Body of pancreas (tissue), 4 donors: ENCODE results near the gene SYNRG. TPM values are rescaled to one million over a fixed set of nuclear protein-coding genes. Genes with fewer than 3 reads are reported as not detected.

Experiments used
- ATAC-seq: fragments of 150-250 bp; one replicate; pipeline ENCODE4 v1.9.1; 2016
- DNase-seq, 4 donors: peaks; one replicate each; pipeline ENCODE4 v3.0.0-alpha.2; 2019
- H3K27ac ChIP-seq, 4 donors: fragments of 200-600 bp; sonication (generic); 1 replicate in 3 of 4; 2 replicates in 1 of 4; pipeline versions ENCODE4 v1.5.1 to v1.6.1; 2016 to 2019; ENCODE audit warnings: mild to moderate bottlenecking in 1 of 4, mixed read lengths in 1 of 4, moderate library complexity in 1 of 4
- H3K27me3 ChIP-seq, 2 donors: fragments of 200-600 bp; sonication (generic); one replicate each; pipeline ENCODE4 v1.6.0; 2016; ENCODE audit warnings: mild to moderate bottlenecking in 1 of 2
- H3K36me3 ChIP-seq, 2 donors: fragments of 200-600 bp; sonication (generic); replicated peaks in 1 of 2; 2 replicates each; pipeline ENCODE4 v1.5.1; 2016; ENCODE audit warnings: low read depth in 2 of 2; ENCODE audit not compliant: insufficient read depth in 1 of 2
- H3K4me1 ChIP-seq: fragments of 200-600 bp; sonication (generic); one replicate; pipeline ENCODE4 v1.6.0; 2016
- H3K4me3 ChIP-seq, 2 donors: fragments of 200-600 bp; sonication (generic); 1 replicate in 1 of 2; 2 replicates in 1 of 2; pipeline ENCODE4 v1.5.1; 2016 to 2019
- H3K9me3 ChIP-seq, 3 donors: fragments of 200-600 bp; sonication (generic); 1 replicate in 2 of 3; 2 replicates in 1 of 3; pipeline ENCODE4 v1.5.1; 2016
- CTCF ChIP-seq, 7 experiments: fragments of 450-650 bp in 4 of 7; fragments of 200-600 bp in 3 of 7; sonication (generic) in 3 of 7; IDR thresholded peaks; one replicate each; pipeline ENCODE4 v1.5.1; 2016 to 2019; ENCODE audit warnings: antibody characterized with exemption in 7 of 7
- POLR2A ChIP-seq, 3 donors: fragments of 450-650 bp; IDR thresholded peaks; one replicate each; pipeline ENCODE4 v1.6.1; 2016; ENCODE audit warnings: antibody characterized with exemption in 3 of 3, mild to moderate bottlenecking in 2 of 3
- WGBS, 2 donors: methylation state at CpG; one replicate each; pipeline ENCODE4 v1.1.5; 2017; 5-methylcytosine and 5-hydroxymethylcytosine counted together
- intact Hi-C: fragments of 100-400 bp; cut with DNase I; formaldehyde crosslinking; loops from one replicate; pipeline ENCODE4 v1.15.1; 2023
- total RNA-seq, 2 donors: library from RNA; depleted of rRNA; stranded (reverse); fragments of >200 nt; gene quantifications; one replicate each; pipeline ENCODE4 v1.1.0, GENCODE V29; 2016

The SYNRG gene
- total RNA-seq, 2 donors from 2014 or later = 14.2 to 21.3 TPM

- Histone ChIP-seq H3K9me3 (no peaks in the 10 kb centered on the region), H3K4me3 (no peak overlapping the region), H3K27ac (no peak overlapping the region), H3K4me1 (no peaks in the 10 kb centered on the region), H3K36me3 (peaks cover 0 to 15% of the 10 kb centered on the region in 2 donors), H3K27me3 (no peaks in the 10 kb centered on the region)
- ATAC-seq (no peak), DNase-seq (no peak)
- 91 to 97% methylated on average over 3 of the region's 3 CpGs for WGBS, 2 donors
- TF ChIP-seq CTCF (IDR thresholded peaks at IDR 0.05) = no peak
- TF ChIP-seq POLR2A (IDR thresholded peaks at IDR 0.05) = no peak
- intact Hi-C loops = no loop called here
Measured at GRCh38 chr17:37555386-37555785, 53.8 kb downstream of the SYNRG start.

GRCh38 chr17:37553401-37553966, 55.7 kb downstream of the SYNRG start:
- ATAC-seq = no peak
- peaks cover 0 to 4% of the 10 kb centered on the region in 2 donors for H3K36me3 ChIP-seq
- WGBS, 2 donors = 75 to 79% methylated on average over 6 of the region's 6 CpGs
- no peak overlapping the region for H3K27ac ChIP-seq
- H3K4me3 ChIP-seq = no peak overlapping the region
- H3K9me3 ChIP-seq = no peaks in the 10 kb centered on the region
- no peak for DNase-seq
- no peak for TF ChIP-seq POLR2A (IDR thresholded peaks at IDR 0.05)
- no peak for TF ChIP-seq CTCF (IDR thresholded peaks at IDR 0.05)
- H3K4me1 ChIP-seq = no peaks in the 10 kb centered on the region
- intact Hi-C loops = no loop called here
- H3K27me3 ChIP-seq = no peaks in the 10 kb centered on the region

- WGBS, 2 donors = 81 to 93% methylated on average over 3 of the region's 3 CpGs
- intact Hi-C loops = no loop called here
- no peak for TF ChIP-seq POLR2A (IDR thresholded peaks at IDR 0.05)
- H3K27ac ChIP-seq = no peak overlapping the region
- peaks cover 5% of the 10 kb centered on the region for H3K4me1 ChIP-seq
- H3K4me3 ChIP-seq = no peak overlapping the region
- H3K36me3 ChIP-seq = no peaks in the 10 kb centered on the region
- no peaks in the 10 kb centered on the region for H3K9me3 ChIP-seq
- DNase-seq (no peak), ATAC-seq (no peak)
- no peaks in the 10 kb centered on the region for H3K27me3 ChIP-seq
Measured at GRCh38 chr17:37551788-37552187, 57.4 kb downstream of the SYNRG start.

GRCh38 chr17:37547986-37548385, 61.2 kb downstream of the SYNRG start:
- no peaks in the 10 kb centered on the region for H3K36me3 ChIP-seq
- no peak overlapping the region for H3K4me3 ChIP-seq
- H3K27me3 ChIP-seq = no peaks in the 10 kb centered on the region
- H3K4me1 ChIP-seq = peaks cover 5% of the 10 kb centered on the region
- intact Hi-C loops = no loop called here
- no peak for DNase-seq
- no peaks in the 10 kb centered on the region for H3K9me3 ChIP-seq
- H3K27ac ChIP-seq = no peak overlapping the region
- no peak for TF ChIP-seq CTCF (IDR thresholded peaks at IDR 0.05)
- TF ChIP-seq POLR2A (IDR thresholded peaks at IDR 0.05) = no peak
- WGBS, 2 donors = 21 to 33% methylated on average over 1 of the region's 1 CpG
- no peak for ATAC-seq

GRCh38 chr17:37546302-37546701, 62.9 kb downstream of the SYNRG start:
- intact Hi-C loops = no loop called here
- ATAC-seq (no peak), DNase-seq (no peak)
- WGBS, 2 donors = 56 to 59% methylated on average over 3 of the region's 3 CpGs
- Histone ChIP-seq H3K36me3 (peaks cover 0 to 8% of the 10 kb centered on the region in 2 donors), H3K4me1 (peaks cover 5% of the 10 kb centered on the region), H3K27me3 (no peaks in the 10 kb centered on the region), H3K9me3 (no peaks in the 10 kb centered on the region), H3K27ac (no peak overlapping the region), H3K4me3 (no peak overlapping the region)
- TF ChIP-seq POLR2A (IDR thresholded peaks at IDR 0.05) = no peak
- TF ChIP-seq CTCF (IDR thresholded peaks at IDR 0.05) = no peak
